Stomach (tissue), 9 donors: ENCODE data around the gene C4orf50. TPM values are rescaled to one million over a fixed set of nuclear protein-coding genes. Genes with fewer than 3 reads are reported as not detected.

ENCODE experiments used
- DNase-seq, 2 donors: peaks; one replicate each; pipeline versions ENCODE4 v3.0.0 to v3.0.0-alpha.2; 2013 to 2019
- H3K27ac ChIP-seq, 5 donors: fragments of 200-600 bp in 4 of 5; sonication (generic) in 4 of 5; one replicate each; pipeline ENCODE4 v1.5.1; 2013 to 2019; ENCODE audit warnings: mild to moderate bottlenecking in 1 of 5, moderate library complexity in 1 of 5
- H3K27me3 ChIP-seq, 3 donors: fragments of 200-600 bp; sonication (generic); one replicate each; pipeline ENCODE4 v1.5.1; 2017 to 2019; ENCODE audit warnings: mixed run types in 1 of 3
- H3K36me3 ChIP-seq, 4 donors: fragments of 200-600 bp; sonication (generic); 1 replicate in 3 of 4; 2 replicates in 1 of 4; pipeline ENCODE4 v1.5.1; 2016 to 2019
- H3K4me1 ChIP-seq, 4 donors: fragments of 200-600 bp; sonication (generic); one replicate each; pipeline ENCODE4 v1.5.1; 2016 to 2019
- H3K4me3 ChIP-seq, 4 donors: fragments of 200-600 bp; sonication (generic) in 3 of 4; one replicate each; pipeline ENCODE4 v1.5.1; 2016 to 2019; ENCODE audit warnings: mild to moderate bottlenecking in 1 of 4
- H3K9me3 ChIP-seq, 4 donors: fragments of 200-600 bp; sonication (generic); one replicate each; pipeline ENCODE4 v1.5.1; 2016 to 2019
- EP300 ChIP-seq: sonication (generic); formaldehyde crosslinking; IDR thresholded peaks from one replicate; pipeline ENCODE4 v1.6.1; 2017; ENCODE audit warnings: antibody characterized with exemption
- POLR2A ChIP-seq, 4 donors: fragments of 450-650 bp; IDR thresholded peaks; one replicate each; pipeline ENCODE4 v1.6.1; 2016; ENCODE audit warnings: antibody characterized with exemption in 4 of 4, control low read depth in 2 of 4, mild to moderate bottlenecking in 1 of 4, moderate library complexity in 1 of 4
- POLR2AphosphoS5 ChIP-seq, 3 donors: sonication (generic); formaldehyde crosslinking; IDR thresholded peaks; one replicate each; pipeline ENCODE4 v1.6.1; 2016; ENCODE audit warnings: antibody characterized with exemption in 3 of 3
- WGBS, 5 donors: extraction: QIAGEN DNeasy Blood & Tissue Kit in 3 of 5; methylation state at CpG; one replicate each; pipeline versions ENCODE4 v1.1.5 to v1.1.7; 2013 to 2018; 5-methylcytosine and 5-hydroxymethylcytosine counted together
- intact Hi-C: fragments of 100-400 bp; cut with DNase I; formaldehyde crosslinking; loops from one replicate; pipeline ENCODE4 v1.15.1; 2023; ENCODE audit warnings: low total_unique reads
- polyA plus RNA-seq, 3 donors: library from polyadenylated mRNA; stranded (reverse); fragments of 200-250 nt; gene quantifications; one replicate each; pipeline ENCODE4 v1.2.3, GENCODE V29; 2013
- total RNA-seq, 5 donors: library from RNA; depleted of rRNA; stranded (reverse); fragments of >200 nt; gene quantifications; one replicate each; pipeline versions ENCODE4 v1.1.0 to v1.2.3, GENCODE V29; 2014 to 2016
- TF ChIP-seq, protein P1 (sequence below), 7 experiments: fragments of 450-650 bp in 4 of 7; fragments of 200-600 bp in 3 of 7; sonication (generic) in 3 of 7; IDR thresholded peaks; one replicate each; pipeline ENCODE4 v1.5.1; 2016 to 2019; ENCODE audit warnings: antibody characterized with exemption in 7 of 7, control low read depth in 2 of 7, mild to moderate bottlenecking in 1 of 7
- donor health status: healthy with polysubstance abuse.
- donor health status: Bipolar disorder and iron deficiency.
- donor health status: healthy.

C4orf50 gene
- total and polyA plus RNA-seq, 8 donors: under 0.01 to 1.8 (median 0.85) TPM; not detected in 4

DNA sequence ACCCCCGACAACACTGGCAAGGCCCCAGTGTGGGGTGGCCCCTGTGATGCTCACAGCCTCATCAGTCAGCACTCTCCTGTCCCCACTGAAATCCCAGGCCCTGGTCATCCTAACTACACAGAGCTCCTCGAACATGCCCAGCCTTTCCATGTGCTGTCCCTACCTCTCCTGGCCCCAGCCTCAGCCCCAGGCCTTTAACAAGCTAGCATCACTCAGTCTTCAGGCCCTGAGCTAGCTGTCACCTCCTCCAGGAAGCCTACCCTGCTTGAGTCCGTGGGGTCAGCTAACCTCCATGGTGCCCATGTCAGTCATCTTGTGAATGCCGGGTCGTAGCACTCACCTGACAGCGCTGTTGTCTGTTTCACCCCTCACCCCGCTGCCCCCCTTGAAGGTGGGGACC is 25.6 kb upstream of the C4orf50 start:
- no peaks in the 10 kb centered on the region for H3K36me3 ChIP-seq
- H3K4me3 ChIP-seq: no peak overlapping the region
- H3K9me3 ChIP-seq: no peaks in the 10 kb centered on the region
- peaks cover 0 to 40% (median 0%) of the 10 kb centered on the region in 3 donors for H3K27me3 ChIP-seq
- no peaks in the 10 kb centered on the region for H3K4me1 ChIP-seq
- WGBS, 5 donors: 74 to 80% (median 78%) methylated on average over 7 of the region's 7 CpGs
- no peak overlapping the region for H3K27ac ChIP-seq
- no peak for DNase-seq
- intact Hi-C loops: no loop called here
- TF ChIP-seq POLR2A (IDR thresholded peaks at IDR 0.05) (no peak), POLR2AphosphoS5 (IDR thresholded peaks at IDR 0.05) (no peak), EP300 (no peak)
- TF ChIP-seq, protein P1, sequence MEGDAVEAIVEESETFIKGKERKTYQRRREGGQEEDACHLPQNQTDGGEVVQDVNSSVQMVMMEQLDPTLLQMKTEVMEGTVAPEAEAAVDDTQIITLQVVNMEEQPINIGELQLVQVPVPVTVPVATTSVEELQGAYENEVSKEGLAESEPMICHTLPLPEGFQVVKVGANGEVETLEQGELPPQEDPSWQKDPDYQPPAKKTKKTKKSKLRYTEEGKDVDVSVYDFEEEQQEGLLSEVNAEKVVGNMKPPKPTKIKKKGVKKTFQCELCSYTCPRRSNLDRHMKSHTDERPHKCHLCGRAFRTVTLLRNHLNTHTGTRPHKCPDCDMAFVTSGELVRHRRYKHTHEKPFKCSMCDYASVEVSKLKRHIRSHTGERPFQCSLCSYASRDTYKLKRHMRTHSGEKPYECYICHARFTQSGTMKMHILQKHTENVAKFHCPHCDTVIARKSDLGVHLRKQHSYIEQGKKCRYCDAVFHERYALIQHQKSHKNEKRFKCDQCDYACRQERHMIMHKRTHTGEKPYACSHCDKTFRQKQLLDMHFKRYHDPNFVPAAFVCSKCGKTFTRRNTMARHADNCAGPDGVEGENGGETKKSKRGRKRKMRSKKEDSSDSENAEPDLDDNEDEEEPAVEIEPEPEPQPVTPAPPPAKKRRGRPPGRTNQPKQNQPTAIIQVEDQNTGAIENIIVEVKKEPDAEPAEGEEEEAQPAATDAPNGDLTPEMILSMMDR (IDR thresholded peaks at IDR 0.05): no peak

DNA sequence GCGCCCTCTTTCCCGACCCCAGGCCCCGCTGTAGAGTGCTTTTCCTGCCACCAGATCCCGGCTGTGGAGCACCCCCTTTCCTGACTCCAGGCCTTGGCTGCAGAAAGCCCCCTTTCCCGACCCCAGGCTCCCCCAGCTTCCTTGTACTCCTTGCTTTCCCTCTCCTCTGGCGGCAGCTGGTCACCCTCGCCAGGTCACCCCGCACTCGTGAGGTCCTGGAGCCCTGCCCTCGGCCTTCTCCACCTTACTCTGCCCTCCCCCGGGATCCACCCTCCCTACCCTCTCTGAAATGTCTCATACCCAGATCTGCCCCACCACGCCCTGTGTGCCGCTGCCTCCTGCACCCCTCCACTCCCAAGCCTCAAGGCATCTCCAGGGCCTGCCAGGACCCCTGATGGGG is 25.0 kb upstream of the C4orf50 start:
- TF ChIP-seq EP300 (no peak), POLR2AphosphoS5 (IDR thresholded peaks at IDR 0.05) (no peak), POLR2A (IDR thresholded peaks at IDR 0.05) (no peak)
- TF ChIP-seq, protein P1 (IDR thresholded peaks at IDR 0.05): no peak
- H3K4me1 ChIP-seq: no peaks in the 10 kb centered on the region
- no peak overlapping the region for H3K27ac ChIP-seq
- H3K27me3 ChIP-seq: peaks cover 0 to 40% (median 0%) of the 10 kb centered on the region in 3 donors
- WGBS, 5 donors: 76 to 82% (median 78%) methylated on average over 12 to 13 of the region's 13 CpGs
- no peaks in the 10 kb centered on the region for H3K9me3 ChIP-seq
- intact Hi-C loops: no loop called here
- H3K4me3 ChIP-seq: no peak overlapping the region
- no peaks in the 10 kb centered on the region for H3K36me3 ChIP-seq
- DNase-seq: no peak

DNA sequence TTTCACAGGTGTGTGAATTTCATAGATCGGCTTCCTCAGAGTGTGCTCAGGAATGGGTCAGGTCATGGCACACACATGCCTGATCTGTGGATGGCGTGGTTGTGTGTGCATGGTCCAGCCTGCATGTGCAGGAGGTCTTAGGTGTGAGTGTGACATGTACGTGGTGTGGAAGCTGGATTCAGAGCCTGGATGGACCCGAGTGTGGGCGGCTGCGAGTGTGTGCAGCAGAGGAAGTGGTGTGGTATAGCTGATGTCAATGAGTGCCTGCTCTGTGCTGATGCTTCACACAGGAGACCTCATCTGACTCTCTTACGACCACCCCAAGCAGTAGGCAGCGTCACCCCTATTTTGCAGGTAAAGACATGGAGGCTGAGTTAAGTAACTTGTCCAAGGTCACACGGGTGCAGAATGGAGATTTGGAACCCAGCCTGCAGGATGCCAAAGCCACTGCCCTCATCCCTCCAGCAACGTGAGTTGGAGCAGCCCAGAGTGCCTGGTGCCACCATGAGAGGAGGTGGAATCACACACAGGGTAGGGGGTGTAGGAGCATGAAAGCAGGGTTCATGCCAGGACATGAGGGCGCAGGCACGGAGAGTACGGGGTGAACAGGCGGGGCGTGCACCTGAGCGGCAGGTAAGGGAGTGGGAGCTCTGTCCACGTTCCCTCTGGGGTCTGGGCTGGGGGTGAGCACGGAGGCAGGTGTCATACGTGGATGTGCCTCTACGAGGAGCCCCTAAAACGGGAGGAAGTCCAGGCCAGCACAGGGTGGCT is 24.2 kb upstream of the C4orf50 start:
- H3K36me3 ChIP-seq: no peaks in the 10 kb centered on the region
- H3K27me3 ChIP-seq: peaks cover 0 to 40% (median 0%) of the 10 kb centered on the region in 3 donors
- intact Hi-C loops: no loop called here
- 75 to 83% (median 81%) methylated on average over 19 to 21 of the region's 21 CpGs for WGBS, 5 donors
- no peak for DNase-seq
- no peak overlapping the region for H3K4me3 ChIP-seq
- no peaks in the 10 kb centered on the region for H3K9me3 ChIP-seq
- H3K4me1 ChIP-seq: no peaks in the 10 kb centered on the region
- no peak overlapping the region for H3K27ac ChIP-seq
- TF ChIP-seq POLR2AphosphoS5 (IDR thresholded peaks at IDR 0.05): no peak
- TF ChIP-seq POLR2A (IDR thresholded peaks at IDR 0.05): no peak
- TF ChIP-seq EP300: no peak
- TF ChIP-seq, protein P1 (IDR thresholded peaks at IDR 0.05): no peak

GRCh38 chr4:6041800-6042199 is 23.6 kb upstream of the C4orf50 start:
- TF ChIP-seq, protein P1 (IDR thresholded peaks at IDR 0.05): no peak
- TF ChIP-seq POLR2A (IDR thresholded peaks at IDR 0.05): no peak
- no peak for TF ChIP-seq EP300
- no peak for TF ChIP-seq POLR2AphosphoS5 (IDR thresholded peaks at IDR 0.05)
- H3K27me3 ChIP-seq: peaks cover 0 to 38% (median 0%) of the 10 kb centered on the region in 3 donors
- intact Hi-C loops: no loop called here
- H3K27ac ChIP-seq: no peak overlapping the region
- DNase-seq: no peak
- no peaks in the 10 kb centered on the region for H3K36me3 ChIP-seq
- H3K4me3 ChIP-seq: no peak overlapping the region
- no peaks in the 10 kb centered on the region for H3K9me3 ChIP-seq
- WGBS, 5 donors: 82 to 86% (median 83%) methylated on average over 5 of the region's 5 CpGs
- H3K4me1 ChIP-seq: no peaks in the 10 kb centered on the region
